GM12878 (cell line): Measurements from ENCODE around the gene URI1. TPM values are rescaled to one million over a fixed set of nuclear protein-coding genes. Genes with fewer than 3 reads are reported as not detected.
A peak's percentile ranks its signal among the peaks of the same experiment; 100 is the strongest.
"Not testable (repeated sequence)": the region's sequence is repeated elsewhere in the genome, so short reads cannot be mapped to it uniquely, and the experiment has no call there.

ENCODE experiments used
- ATAC-seq: fragments of 200-7000 bp; cut with Tn5 transposase; 3 replicates; pipeline ENCODE4 v1.9.1; 2020; ENCODE audit warnings: mild to moderate bottlenecking, moderate library complexity
- BruUV-seq: library from RNA; stranded (reverse); fragments of 400-500 nt; replicated peaks from 2 replicates; lab custom pipeline; 2021; lab: Mats Ljungman, UMichigan
- CTCF ChIA-PET: fragments of 300-600 bp; sonication (Branson Sonifier 250); formaldehyde crosslinking; extraction: SDS; loops from one replicate; lab custom pipeline; 2021; ENCODE audit warnings: inconsistent platforms; lab: Yijun Ruan, JAX
- POLR2A ChIA-PET: fragments of 350-600 bp; formaldehyde crosslinking; extraction: SDS; loops from one replicate; lab custom pipeline; 2021; ENCODE audit warnings: inconsistent platforms; lab: Charles Lee
- RAD21 ChIA-PET: fragments of 300-600 bp; sonication (Branson Sonifier 250); formaldehyde crosslinking; loops from one replicate; lab custom pipeline; 2023; ENCODE audit warnings: antibody characterized with exemption; ENCODE audit not compliant: unreplicated experiment; lab: Charles Lee
- SMC1A ChIA-PET: fragments of 300-600 bp; sonication (Branson Sonifier 250); formaldehyde crosslinking; loops from one replicate; lab custom pipeline; 2023; ENCODE audit not compliant: unreplicated experiment, uncharacterized antibody; lab: Charles Lee
- DNase-seq: peaks from one replicate; pipeline ENCODE4 v3.0.0-alpha.2; 2011; ENCODE audit warnings: low read depth, low spot score
- FAIRE-seq: peaks from 3 replicates; lab custom pipeline; 2011; peaks lifted over from hg19 to GRCh38; lab: Jason Lieb, UNC
- H2AFZ ChIP-seq: 2 replicates; pipeline ENCODE4 v1.6.0; 2011; ENCODE audit warnings: low read depth, low read length, control low read depth; ENCODE audit not compliant: control insufficient read depth
- H3K27ac ChIP-seq: 2 replicates; pipeline ENCODE4 v1.5.1; 2011; ENCODE audit warnings: control low read depth; ENCODE audit not compliant: control insufficient read depth, insufficient read depth
- H3K27me3 ChIP-seq, 2 experiments: replicated peaks in 1 of 2; 2 replicates each; pipeline versions ENCODE4 v1.6.0 to v1.6.1; 2011; ENCODE audit warnings: low read length in 1 of 2; ENCODE audit not compliant: control insufficient read depth in 2 of 2, insufficient read depth in 2 of 2
- H3K36me3 ChIP-seq, 2 experiments: 2 replicates each; pipeline ENCODE4 v1.5.1; 2011; ENCODE audit warnings: low read length in 1 of 2; ENCODE audit not compliant: control insufficient read depth in 2 of 2, insufficient read depth in 2 of 2
- H3K4me1 ChIP-seq: 2 replicates; pipeline ENCODE4 v1.6.1; 2011; ENCODE audit warnings: mild to moderate bottlenecking, low read length, moderate library complexity, mixed read lengths; ENCODE audit not compliant: control insufficient read depth, insufficient read depth
- H3K4me2 ChIP-seq: 2 replicates; pipeline ENCODE4 v1.6.0; 2011; ENCODE audit warnings: control low read depth; ENCODE audit not compliant: control insufficient read depth, insufficient read depth
- H3K4me3 ChIP-seq: fragments of 200-600 bp; sonication (generic); 2 replicates; pipeline ENCODE4 v1.5.1; 2016
- H3K79me2 ChIP-seq: 2 replicates; pipeline ENCODE4 v1.6.0; 2011; ENCODE audit warnings: low read length; ENCODE audit not compliant: control insufficient read depth, insufficient read depth
- H3K9ac ChIP-seq: 2 replicates; pipeline ENCODE4 v1.8.0; 2011; ENCODE audit warnings: low read length, control low read depth, mixed read lengths; ENCODE audit not compliant: control insufficient read depth, insufficient read depth
- H3K9me3 ChIP-seq: replicated peaks from 3 replicates; pipeline ENCODE4 v1.5.1; 2011; ENCODE audit warnings: mild to moderate bottlenecking, low read length; ENCODE audit not compliant: control insufficient read depth, insufficient read depth
- H4K20me1 ChIP-seq: 2 replicates; pipeline ENCODE4 v1.6.0; 2011; ENCODE audit not compliant: control insufficient read depth, insufficient read depth
- CHD1 ChIP-seq: IDR thresholded peaks from 2 replicates; pipeline ENCODE4 v1.6.1; 2012; ENCODE audit warnings: low read depth, low read length, improper control_type of control experiment
- RAD51 ChIP-seq: fragments of 450-650 bp; IDR thresholded peaks from 2 replicates; pipeline ENCODE4 v1.6.1; 2016; ENCODE audit warnings: moderate library complexity, mild to moderate bottlenecking, inconsistent platforms
- WGBS: methylation state at CpG from one replicate; pipeline ENCODE4 v1.1.6; 2016; ENCODE audit warnings: low lambda C conversion rate; ENCODE audit not compliant: insufficient replicate concordance, insufficient coverage; ENCODE audit errors: missing lambda C conversion rate; 5-methylcytosine and 5-hydroxymethylcytosine counted together
- in situ Hi-C: fragments of 300-500 bp; cut with MboI; formaldehyde crosslinking; loops from 9 replicates; pipeline ENCODE4 v1.14.3; 2018; ENCODE audit warnings: mixed read lengths
- intact Hi-C: fragments of 100-400 bp; cut with micrococcal nuclease; formaldehyde crosslinking; loops from one replicate; pipeline ENCODE4 v1.14.2; 2022; ENCODE audit not compliant: unreplicated experiment
- polyA plus RNA-seq, 11 experiments: library from polyadenylated mRNA; depleted of rRNA in 4 of 11; unstranded in 6 of 11; stranded (reverse) in 5 of 11; fragments of >200 nt; fragmentation: Nextera tagmentation in 4 of 11; fragmentation: Illumina TruSeq in 1 of 11; extraction: Ambion mirVana in 4 of 11; extraction: Trizol in 1 of 11; gene quantifications; 1 replicate in 1 of 11; 2 replicates in 10 of 11; pipeline versions ENCODE4 v1.2.1 to v1.2.3, GENCODE V29; 2011 to 2016; ENCODE audit warnings: inconsistent platforms in 2 of 11, missing spikeins in 2 of 11, low read depth in 1 of 11
- total RNA-seq, 4 experiments: library from RNA; depleted of rRNA in 3 of 4; stranded (reverse); fragments of >200 nt in 3 of 4; fragmentation: Illumina TruSeq in 1 of 4; extraction: Trizol in 1 of 4; gene quantifications; 2 replicates each; pipeline versions ENCODE4 v1.2.1 to v1.2.3, GENCODE V29; 2013 to 2021
- TF ChIP-seq, protein P1 (sequence below): fragments of 450-650 bp; formaldehyde crosslinking; IDR thresholded peaks from 2 replicates; pipeline ENCODE4 v1.4.0; 2022; ENCODE audit warnings: mild to moderate bottlenecking, moderate library complexity

URI1 gene
- total and polyA plus RNA-seq, 10 of the 15 experiments (the other 5 are each of a cell fraction or from before 2014, with no cell fraction given), result 15.2 to 94.2 (median 47.9) TPM

DNA sequence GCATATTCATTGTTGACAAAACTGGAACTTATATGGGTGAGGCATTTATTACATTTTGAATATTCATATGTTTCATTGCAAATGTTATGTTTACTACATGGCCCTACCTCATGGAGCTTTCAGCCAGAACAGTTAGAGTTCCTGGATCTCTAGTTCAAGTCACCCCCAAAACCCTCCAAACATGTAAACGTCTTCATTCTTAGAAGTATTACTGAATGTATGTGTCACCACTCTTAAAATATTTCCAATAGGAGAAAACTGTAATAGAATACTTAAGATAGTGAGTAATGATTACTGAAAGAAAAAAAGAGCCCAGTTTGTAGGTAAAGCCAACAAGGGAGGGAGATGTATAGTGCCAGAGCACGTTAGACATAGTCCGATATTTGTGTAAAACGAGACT, 23.5 kb downstream of the URI1 start (continued):
- TF ChIP-seq, protein P1, sequence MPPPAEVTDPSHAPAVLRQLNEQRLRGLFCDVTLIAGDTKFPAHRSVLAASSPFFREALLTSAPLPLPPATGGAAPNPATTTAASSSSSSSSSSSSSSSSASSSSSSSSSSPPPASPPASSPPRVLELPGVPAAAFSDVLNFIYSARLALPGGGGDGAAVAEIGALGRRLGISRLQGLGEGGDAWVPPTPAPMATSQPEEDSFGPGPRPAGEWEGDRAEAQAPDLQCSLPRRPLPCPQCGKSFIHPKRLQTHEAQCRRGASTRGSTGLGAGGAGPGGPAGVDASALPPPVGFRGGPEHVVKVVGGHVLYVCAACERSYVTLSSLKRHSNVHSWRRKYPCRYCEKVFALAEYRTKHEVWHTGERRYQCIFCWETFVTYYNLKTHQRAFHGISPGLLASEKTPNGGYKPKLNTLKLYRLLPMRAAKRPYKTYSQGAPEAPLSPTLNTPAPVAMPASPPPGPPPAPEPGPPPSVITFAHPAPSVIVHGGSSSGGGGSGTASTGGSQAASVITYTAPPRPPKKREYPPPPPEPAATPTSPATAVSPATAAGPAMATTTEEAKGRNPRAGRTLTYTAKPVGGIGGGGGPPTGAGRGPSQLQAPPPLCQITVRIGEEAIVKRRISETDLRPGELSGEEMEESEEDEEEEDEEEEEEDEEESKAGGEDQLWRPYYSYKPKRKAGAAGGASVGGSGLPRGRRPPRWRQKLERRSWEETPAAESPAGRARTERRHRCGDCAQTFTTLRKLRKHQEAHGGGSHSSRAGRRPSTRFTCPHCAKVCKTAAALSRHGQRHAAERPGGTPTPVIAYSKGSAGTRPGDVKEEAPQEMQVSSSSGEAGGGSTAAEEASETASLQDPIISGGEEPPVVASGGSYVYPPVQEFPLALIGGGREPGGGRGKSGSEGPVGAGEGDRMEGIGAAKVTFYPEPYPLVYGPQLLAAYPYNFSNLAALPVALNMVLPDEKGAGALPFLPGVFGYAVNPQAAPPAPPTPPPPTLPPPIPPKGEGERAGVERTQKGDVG (CRISPR knock-in tag), result no peak
- TF ChIP-seq CHD1, result no peak

DNA sequence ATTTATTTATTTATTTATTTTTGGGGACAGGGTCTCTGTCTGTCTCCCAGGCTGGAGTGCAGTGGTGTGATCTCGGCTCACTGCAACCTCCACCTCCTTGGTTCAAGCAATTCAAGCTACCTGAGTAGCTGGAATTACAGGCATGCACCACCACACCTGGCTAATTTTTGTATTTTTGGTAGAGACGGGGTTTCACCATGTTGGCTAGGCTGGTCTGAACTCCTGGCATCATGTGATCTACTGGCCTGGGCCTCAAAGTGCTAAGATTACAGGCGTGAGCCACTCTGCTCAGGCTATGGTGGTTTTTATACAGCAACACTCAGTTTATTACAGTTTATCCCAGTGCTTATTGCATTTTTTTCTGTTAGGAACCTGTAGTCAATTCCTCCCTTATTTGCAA, 24.1 kb downstream of the URI1 start:
- H3K4me3 ChIP-seq, H4K20me1 ChIP-seq, intact Hi-C loops, H3K27me3 ChIP-seq, H2AFZ ChIP-seq, BruUV-seq, DNase-seq, H3K9me3 ChIP-seq, FAIRE-seq, H3K9ac ChIP-seq, in situ Hi-C loops, H3K36me3 ChIP-seq: not testable (repeated sequence)
- peaks cover 11% of the 10 kb centered on the region for H3K4me1 ChIP-seq
- CTCF ChIA-PET, result interaction anchor here (0.7 to 3.5 kb wide), 15 partner anchors 9 to 272 kb away, joined by 3 to 35 read pairs (median 4); partner anchors contain the start of gene URI1
- 0 out of 2 replicates have a peak overlapping the region, but pooled peaks have one; percentile 50 for H3K27ac ChIP-seq
- POLR2A ChIA-PET, result interaction anchor here (0.6 to 1.6 kb wide), 3 partner anchors 10 to 54 kb away, joined by 3 to 4 read pairs (median 3); no protein-coding TSS in a partner anchor
- peak; percentile 71 for ATAC-seq
- TF ChIP-seq RAD51, result peak; percentile 44; the same call in 1 of the 2 replicates
- RAD21 ChIA-PET, result interaction anchor here (0.7 to 1.7 kb wide), 6 partner anchors 11 to 64 kb away, joined by 3 to 12 read pairs (median 3); no protein-coding TSS in a partner anchor
- SMC1A ChIA-PET, result interaction anchor here (0.5 to 3.3 kb wide), 20 partner anchors 9 to 116 kb away, joined by 3 to 23 read pairs (median 6); partner anchors contain the start of gene URI1
- peaks cover 85% of the 10 kb centered on the region for H3K79me2 ChIP-seq
- 40% methylated on average over 3 of the region's 3 CpGs for WGBS
- 0 out of 2 replicates have a peak overlapping the region, but pooled peaks have one; percentile 5 for H3K4me2 ChIP-seq
